HG03432 (cell line): ENCODE data around the gene CHEK2.
"Not testable (repeated sequence)": the region's sequence is repeated elsewhere in the genome, so short reads cannot be mapped to it uniquely, and the experiment has no call there.

Experiments
- ATAC-seq: cut with Tn5 transposase; IDR thresholded peaks from one replicate; pipeline ENCODE4 v1.9.1; 2021; ENCODE audit warnings: mild to moderate bottlenecking, moderate library complexity; ENCODE audit not compliant: unreplicated experiment

CHEK2 gene

DNA sequence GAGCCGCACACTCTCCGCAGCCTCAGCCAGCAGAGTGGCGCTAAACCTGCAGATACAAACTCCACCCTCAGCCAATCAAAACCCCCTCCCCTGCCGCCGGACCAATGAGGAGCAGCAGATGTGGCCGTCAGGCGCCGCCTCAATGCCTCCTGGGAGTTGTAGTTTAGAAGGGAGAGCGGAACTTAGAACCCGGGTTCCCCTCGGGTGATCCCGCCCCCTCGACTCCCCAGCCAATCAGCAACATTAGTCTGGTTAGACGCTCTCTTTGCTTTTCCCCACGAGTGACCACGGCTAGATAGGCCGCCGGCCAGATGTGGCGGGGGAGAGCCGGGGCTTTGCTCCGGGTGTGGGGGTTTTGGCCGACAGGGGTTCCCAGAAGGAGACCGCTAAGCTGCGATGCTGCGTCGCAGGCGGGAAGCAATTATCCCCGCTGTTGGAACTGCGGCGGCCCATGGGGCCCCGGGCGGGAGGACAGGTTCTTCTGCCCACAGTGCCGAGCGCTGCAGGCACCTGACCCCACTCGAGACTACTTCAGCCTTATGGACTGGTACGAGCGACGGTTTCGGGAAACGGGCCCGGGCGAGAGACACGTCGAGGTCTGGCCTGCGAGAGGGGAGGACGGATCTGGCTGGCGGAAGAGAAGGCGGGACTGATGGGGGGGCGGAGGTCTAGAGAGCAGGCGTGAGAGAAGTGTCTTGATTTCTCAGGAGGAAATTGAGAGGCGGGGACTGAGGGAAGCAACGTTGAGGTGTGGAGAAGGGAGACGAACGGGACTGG lies at the start of gene CHEK2, which contains the start of gene HSCB:
Gene CHEK2 (minus strand): TSS at position 36 of the 777 bp plus-strand sequence. CDS start 7,099 bp downstream, outside the sequence.
Gene HSCB (plus strand): TSS at position 255 of the 777 bp plus-strand sequence. CDS start 57 bp downstream, at position 312.
- peak; percentile 86 for ATAC-seq

DNA sequence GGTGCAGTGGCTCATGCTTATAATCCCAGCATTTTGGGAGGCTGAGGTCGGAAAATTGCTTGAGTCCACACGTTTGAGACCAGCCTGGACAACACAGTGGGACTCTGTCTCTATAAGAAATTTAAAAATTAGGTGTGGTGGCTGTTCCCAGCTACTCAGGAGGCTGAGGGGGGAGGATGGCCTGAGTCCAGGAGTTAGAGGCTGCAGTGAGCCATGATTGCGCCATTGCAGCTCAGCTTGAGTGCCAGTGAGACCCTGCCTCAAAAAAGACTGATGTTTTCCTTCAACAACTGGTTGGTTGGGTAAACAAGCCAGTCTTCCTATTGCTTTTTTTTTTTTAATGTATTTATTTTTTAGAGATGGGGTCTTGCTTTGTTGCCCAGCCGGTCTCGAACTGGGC lies 49.5 kb upstream of the CHEK2 start:
- no peak for ATAC-seq

DNA sequence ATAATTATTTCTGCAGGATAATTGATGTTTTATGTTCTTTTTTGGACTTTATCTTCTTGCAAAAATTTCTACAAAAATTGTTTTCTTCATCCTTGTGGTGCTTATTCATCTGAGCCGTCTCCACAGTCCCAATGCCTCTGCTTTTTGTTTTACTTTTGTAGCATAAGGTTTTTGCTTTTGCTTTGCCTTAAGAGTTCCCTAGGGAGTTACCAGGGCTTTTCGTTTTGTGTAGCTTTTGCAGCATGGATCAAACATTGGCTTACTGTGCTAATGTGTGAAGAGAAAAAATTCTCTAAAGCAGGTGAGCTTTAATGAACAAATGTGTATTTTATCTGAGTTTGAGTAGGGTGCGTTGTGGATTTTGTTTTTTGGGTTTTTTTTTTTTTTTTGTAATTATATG lies 47.0 kb upstream of the CHEK2 start:
- ATAC-seq, result no peak

DNA sequence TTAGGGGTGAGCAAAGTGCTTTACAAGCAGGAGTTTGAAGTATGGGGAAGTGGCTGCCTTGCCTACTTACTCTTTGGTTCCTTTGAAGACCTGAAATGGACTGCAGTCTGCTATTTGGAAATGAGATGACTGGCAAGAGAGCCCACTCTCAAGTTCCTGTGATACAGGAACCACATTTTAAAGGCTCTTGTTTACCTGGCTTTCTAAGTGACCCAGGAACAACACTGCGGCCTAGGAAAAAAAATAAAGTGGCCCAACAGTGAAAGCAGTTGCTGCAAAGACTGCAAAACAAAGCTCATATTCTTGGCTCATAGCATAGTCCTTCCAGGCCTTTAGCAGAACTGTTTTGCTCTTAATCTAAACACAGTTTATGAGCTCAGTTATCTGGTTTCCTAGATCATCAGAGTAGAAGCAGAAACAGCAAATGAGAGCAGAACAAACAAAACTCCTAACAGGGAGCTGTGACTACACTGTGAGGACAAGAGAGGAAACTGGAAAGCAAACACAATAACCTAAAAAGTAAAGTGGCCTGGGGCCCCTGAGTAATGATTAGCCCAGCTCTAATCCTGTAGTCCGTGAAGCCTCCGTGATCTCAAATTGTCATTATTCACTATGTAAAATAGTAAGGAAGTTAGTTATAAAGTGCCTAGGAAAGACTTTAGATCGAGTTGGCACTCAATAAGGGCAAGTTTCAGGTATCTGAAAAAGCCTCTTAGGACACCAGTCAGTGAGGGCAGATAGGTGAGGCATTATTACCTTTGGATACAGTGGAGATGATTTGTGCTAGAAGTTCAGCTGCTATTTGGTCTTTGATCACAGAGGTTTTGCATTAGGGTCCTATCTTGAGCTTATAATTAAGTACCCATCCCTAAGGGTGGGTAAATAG lies 42.4 kb upstream of the CHEK2 start:
- no peak for ATAC-seq

DNA sequence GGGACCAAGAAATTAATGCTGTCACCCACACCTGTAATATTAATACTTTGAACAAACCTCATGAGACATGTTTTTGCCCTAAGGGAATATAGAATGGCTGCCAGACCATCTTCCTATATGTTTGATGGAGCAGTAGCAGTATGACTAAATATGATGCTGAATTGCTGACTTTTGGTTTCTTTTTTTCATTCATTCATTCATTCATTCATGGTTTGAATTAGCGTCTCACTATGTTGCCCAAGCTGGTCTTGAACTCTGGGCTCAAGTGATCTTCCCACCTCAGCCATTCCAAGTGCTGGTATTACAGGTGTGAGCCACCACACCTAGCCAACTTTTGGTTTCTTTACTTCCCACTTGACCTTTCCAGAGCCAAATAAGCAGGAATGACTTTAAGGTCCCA lies 38.7 kb upstream of the CHEK2 start:
- no peak for ATAC-seq

DNA sequence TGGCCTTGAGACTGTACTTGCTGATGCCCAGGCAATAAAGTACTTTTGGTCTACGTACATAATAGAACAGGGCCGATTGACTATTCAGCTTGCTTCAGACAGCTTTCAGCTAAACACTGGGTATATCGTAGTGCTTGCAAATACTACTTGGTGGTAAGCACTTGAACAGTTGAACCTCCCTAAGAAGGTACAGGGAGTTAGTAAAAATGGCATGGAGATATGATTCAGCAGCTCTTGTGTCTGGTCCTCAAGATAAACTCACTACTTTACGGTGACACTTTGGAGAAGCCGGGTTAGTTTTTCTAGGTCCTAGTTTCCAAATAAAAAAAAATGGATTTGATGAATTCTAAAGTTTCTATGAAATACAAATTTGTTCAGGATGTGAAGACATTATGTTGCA lies 38.2 kb upstream of the CHEK2 start:
- ATAC-seq, result no peak

DNA sequence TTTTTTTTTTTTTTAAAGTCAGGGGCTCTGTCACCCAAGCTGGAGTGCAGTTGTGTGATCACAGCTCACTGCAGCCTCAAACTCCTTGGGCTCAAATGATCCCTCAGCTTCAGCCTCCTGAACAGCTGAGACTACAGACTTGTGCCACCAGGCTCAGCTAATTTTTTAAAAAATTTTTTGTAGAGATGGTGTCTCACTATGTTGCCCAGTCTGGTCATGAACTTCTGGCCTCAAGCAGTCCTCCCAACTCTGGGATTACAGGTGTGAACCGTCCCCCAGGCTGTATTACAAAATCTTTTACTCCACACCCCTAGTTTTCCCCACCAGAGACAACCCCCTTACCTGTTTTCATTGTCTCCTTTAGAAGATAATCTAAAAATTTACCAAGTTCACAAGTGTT lies 32.8 kb upstream of the CHEK2 start:
- no peak for ATAC-seq

DNA sequence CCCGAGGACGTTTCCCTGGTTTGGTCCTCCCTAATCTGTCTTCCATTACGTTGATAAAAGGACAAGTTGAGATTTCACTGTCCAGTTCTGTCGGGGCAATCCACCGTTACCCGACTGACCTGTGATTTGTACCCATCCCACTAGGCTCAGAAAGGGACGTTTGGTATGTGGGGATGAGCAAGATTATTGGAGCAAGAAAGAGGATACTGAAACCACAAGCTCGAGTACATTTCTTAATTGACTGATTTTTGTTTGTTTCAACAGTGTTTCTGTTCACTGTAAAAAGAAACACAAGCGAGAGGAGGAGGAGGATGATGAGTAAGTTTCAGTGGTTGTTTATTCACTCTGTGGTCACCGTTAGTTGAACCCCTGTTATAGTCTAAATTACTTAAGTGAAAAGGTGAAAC lies 31.8 kb upstream of the CHEK2 start:
- peak; percentile 15 for ATAC-seq

DNA sequence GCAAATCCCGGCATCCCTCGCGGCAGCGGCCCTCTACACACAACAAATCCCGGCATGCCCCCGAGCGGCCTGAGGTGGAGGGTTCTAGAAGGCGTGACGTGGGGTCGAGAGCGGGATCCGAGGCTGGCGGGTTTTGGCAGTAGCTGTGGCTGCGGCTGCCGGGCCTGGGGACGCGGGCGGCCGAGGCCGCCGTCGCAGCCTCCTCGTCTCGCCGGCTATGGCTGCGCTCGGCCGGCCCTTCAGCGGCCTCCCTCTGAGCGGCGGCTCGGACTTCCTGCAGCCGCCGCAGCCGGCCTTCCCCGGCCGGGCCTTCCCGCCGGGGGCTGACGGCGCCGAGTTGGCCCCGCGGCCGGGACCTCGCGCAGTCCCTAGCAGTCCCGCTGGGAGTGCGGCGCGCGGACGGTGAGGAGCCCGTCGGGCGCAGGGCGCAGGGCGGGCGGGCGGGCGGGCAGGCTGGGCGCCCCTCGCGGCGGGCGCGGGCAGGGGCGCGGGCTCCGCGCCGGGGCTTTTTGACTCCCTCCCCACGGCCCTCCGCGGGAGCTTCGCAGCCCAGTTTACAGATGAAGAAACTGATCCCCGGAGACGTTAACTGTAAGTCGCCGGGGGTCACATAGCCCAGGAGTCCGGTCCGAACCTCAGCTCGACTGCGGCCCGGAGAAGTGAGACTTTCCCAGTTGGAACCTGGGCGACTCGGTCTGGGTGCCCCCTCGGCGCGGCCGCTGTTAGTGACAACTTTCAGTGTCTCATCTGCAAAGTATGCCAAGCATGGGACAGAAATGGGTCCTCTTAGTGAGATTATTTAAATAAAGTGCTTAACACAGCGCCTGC lies 31.2 kb upstream of the CHEK2 start, which contains the start of gene CCDC117:
Gene CCDC117 (plus strand): TSS at position 63 of the 828 bp plus-strand sequence. CDS start 155 bp downstream, at position 218.
- peak; percentile 90 for ATAC-seq

DNA sequence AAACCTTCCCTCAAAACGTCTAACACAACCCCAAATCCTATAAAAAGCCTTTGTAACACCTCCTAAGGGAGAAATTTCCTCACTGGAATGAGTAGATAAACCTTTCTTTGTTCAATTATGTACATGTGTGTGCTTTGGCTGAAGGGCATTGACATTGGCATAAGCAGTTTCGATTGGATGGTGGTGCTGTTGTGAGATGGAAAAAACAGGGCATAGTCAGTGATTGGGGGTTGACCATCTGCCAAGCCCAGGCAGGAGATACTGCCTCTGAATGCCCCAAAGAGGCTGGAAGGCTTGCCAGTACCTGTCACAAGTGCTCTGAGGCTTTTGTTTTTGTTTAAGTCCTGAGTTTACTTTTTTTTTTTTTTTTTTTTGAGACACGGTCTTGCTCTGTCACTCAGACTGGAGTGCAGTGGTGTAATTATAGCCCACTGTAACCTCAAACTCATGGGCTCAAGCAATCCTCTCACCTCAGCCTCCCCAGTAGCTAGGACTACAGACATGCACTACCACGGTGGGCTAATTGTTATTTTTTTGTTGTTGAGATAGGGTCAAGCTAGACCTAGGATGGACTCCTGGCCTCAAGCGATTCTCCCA lies 29.7 kb upstream of the CHEK2 start:
- ATAC-seq, result no peak

DNA sequence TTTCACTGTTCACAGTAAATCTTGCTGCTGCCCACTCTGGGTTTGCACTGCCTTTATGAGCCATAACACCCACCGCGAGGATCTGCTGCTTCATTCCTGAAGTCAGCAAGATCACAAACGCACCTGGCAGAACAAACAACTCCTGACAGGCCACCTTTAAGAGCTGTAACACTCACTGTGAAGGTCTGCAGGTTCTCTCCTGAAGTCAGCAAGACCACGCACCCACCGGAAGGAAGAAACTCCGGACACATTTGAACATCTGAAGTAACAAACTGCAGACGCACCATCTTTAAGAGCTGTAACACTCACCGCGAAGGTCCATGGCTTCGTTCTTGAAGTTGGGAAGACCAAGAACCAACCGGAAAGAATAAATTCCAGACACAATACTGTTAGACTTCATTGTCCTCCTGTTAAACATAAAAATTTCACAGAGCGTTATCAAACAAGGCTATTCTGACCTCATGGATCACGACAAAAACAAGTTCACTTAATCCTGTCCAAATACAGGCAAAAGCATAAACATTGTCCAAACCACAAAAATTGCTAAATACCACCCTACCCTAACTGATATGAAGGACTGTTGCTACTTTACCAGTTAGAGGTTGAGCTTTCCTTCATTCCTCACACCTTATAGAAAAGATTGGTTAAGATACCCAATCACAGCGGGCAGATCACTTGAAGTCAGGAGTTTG lies 27.9 kb upstream of the CHEK2 start:
- ATAC-seq, result no peak

DNA sequence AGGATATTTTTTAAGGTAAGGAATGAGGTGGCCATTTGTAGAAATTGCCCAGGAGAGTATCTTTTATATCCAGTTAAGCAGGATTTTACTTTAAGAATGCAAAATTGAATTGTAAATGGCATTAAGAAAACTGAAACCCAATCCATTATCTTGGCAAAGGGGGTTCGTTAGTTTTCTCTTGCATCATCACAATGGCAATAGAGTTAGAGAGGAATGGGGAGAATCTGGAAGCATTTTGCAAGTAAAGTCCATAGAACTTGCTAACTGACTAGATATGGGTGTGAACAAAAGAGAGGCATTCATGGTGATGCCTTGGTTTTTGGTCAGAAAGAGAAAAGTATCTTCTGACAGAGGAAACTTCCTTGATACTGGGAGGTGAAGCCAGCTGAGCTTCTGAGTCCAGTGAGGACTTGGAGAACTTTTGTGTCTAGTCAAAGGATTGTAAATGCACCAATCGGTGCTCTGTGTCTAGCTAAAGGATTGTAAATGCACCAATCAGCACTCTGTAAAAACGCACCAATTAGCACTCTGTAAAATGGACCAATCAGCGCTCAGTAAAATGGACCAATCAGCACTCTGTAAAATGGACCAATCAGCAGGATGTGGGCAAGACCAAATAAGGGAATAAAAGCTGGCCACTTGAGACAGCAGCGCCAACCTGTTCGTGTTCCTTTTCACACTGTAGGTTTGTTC lies 27.2 kb upstream of the CHEK2 start:
- no peak for ATAC-seq

DNA sequence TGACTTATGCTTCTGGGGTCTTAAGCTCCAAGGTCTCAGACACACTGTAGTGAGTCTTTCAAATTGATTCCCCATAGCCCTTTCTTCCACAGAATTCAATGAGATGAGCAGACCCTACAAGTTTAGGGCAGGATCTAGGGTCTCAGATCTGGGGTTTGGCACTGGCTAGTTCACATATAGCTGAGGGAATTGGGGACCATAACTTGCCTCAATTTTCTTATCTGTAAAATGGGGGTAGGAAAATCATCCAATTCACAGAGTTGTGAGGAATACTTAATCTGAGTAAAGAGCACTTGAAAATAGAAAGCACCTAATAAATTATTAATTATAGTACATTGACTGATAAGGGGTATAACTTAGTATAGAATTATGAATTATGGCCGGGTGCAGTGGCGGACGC lies 25.0 kb upstream of the CHEK2 start:
- no peak for ATAC-seq

DNA sequence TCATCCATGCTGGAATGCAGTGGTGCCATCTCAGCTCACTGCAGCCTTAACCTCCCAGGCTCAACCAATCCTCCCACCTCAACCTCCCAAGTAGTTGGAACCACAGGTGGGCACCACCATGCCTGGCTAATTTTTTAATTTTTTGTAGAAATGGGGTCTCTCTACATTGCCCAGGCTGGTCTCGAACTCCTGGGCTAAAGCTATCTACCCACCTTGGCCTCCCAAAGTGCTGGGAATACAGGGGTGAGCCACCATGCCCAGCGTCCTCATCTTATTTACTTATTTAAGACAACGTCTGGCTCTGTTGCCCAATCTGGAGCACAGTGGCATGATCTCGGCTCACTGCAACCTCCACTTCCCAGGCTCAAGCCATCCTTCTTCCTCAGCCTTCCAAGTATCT lies 20.4 kb upstream of the CHEK2 start:
- ATAC-seq, result not testable (repeated sequence)

DNA sequence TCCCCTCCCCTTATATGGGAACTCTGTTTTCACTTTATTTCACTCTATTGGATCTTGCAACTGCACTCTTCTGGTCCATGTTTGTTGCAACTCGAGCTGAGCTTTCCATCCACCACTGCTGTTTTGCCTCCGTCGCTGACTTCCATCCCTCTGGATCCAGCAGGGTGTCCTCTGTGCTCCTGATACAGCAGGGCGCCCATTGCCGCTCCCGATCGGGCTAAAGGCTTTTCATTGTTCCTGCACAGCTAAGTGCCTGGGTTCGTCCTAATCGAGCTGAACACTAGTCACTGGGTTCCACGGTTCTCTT lies 19.8 kb upstream of the CHEK2 start:
- no peak for ATAC-seq

DNA sequence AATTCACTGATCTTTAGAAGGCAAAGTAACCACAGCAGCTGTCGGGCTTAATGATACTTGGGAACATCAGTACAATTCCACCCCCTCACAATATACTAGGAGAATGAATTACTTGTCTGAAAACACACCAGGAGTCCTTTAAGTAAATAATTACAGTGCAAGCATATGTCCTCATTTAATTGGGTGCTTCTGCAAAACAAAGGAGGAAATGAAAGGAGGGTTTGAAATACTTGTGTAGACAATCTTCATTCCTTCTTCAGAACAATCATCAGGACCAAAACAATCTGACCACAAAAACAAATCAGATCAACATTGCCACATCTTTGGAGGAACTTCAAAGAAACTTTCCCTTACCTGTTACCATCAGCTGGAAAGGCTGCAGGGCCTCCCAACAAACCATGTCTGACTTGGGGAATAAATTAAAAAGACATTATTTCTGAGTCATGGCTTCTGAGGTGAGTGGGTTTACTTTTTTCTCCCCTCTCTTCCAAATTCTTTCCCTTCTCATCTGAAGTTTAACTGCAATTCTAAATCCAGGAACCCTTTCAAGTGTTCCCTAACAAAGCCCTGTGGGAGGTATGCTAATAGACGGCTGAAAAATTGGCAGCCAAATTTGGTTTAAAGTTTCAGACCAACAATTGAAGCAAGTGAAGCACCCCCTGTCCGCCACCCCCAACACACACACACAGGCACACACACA lies 18.4 kb upstream of the CHEK2 start:
- no peak for ATAC-seq

DNA sequence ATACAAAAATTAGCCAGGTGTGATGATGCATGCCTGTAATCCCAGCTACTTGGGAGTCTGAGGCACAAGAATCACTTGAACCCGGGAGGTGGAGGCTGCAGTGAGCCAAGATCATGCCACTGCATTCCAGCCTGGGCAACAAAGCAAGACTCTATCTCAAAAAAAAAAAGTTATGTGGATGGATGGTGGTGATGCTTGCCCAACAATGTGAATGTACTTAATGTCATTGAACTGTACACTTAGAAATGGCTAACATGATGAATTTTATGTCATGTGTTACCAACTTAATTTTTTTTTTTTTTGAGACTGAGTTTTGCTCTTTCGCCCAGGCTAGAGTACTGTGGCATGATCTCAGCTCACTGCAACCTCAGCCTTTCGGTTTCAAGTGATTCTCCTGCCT lies 12.9 kb upstream of the CHEK2 start:
- ATAC-seq, result not testable (repeated sequence)

DNA sequence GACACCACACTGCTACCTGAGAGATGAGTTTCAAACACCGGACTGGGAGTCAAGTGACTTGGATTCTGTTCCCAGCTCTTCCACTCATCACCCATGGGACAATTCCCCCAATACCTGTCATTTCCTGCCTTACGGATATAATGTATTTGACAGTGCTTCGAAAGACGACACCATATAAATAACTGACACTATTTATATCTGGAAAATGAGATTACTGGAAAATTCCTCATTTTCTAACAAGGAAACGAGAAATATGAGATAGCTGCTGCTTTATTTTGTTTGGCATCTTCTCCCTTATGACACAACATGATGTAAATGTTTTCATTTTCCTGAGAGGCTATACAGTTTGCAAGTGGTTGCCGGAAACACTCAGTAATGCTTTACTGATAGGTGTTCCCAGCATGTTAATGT lies 8.9 kb upstream of the CHEK2 start:
- ATAC-seq, result no peak

DNA sequence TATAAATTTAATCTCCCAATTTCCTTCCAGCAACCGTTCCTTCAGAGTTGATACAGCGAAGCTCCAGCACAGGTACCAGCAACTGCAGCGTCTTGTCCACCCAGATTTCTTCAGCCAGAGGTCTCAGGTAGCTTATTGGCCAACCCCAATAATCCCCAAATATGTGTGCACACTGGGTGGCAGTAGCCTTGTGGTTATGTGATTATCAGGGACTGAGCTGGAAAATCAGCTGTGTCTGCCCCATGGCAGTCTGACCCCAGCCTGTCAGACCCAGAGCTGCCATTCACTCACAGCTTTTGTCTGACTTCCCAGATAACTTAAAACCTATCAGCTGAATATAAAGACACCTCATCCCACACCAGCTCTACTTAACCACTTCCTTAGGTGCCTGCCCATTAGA lies 2.2 kb upstream of the CHEK2 start:
- ATAC-seq, result no peak
